Bone marrow (tissue), 2 donors: Measurements from ENCODE around the gene ANKS6.

Source experiments
- DNase-seq, 2 donors: peaks; one replicate each; lab custom pipeline; 2025; lab: John Stamatoyannopoulos, UW

The ANKS6 gene

GRCh38 chr9:98772364-98773155 lies 23.8 kb downstream of the ANKS6 start:
- DNase-seq: no peak

- no peak for DNase-seq
Measured at GRCh38 chr9:98771209-98771874, 25.0 kb downstream of the ANKS6 start.

GRCh38 chr9:98770717-98771116 lies 25.6 kb downstream of the ANKS6 start:
- no peak for DNase-seq

GRCh38 chr9:98768344-98768743 lies 28.0 kb downstream of the ANKS6 start:
- DNase-seq: no peak

- DNase-seq: no peak
Measured at GRCh38 chr9:98767915-98768314, 28.4 kb downstream of the ANKS6 start.

GRCh38 chr9:98767196-98767595 lies 29.2 kb downstream of the ANKS6 start:
- DNase-seq: no peak

- DNase-seq: no peak
Measured at GRCh38 chr9:98766586-98766985, 29.8 kb downstream of the ANKS6 start.

- no peak for DNase-seq
Measured at GRCh38 chr9:98765256-98765655, 31.1 kb downstream of the ANKS6 start.

- no peak for DNase-seq
Measured at GRCh38 chr9:98763986-98764745, 32.2 kb downstream of the ANKS6 start.

- DNase-seq: no peak
Measured at GRCh38 chr9:98760231-98760630, 36.1 kb downstream of the ANKS6 start.

GRCh38 chr9:98755006-98755618 lies 41.2 kb downstream of the ANKS6 start:
- DNase-seq: no peak

GRCh38 chr9:98751210-98751609 lies 45.1 kb downstream of the ANKS6 start:
- DNase-seq: no peak

GRCh38 chr9:98750364-98751060 lies 45.8 kb downstream of the ANKS6 start:
- no peak for DNase-seq

GRCh38 chr9:98747476-98747875 lies 48.9 kb downstream of the ANKS6 start:
- no peak for DNase-seq

GRCh38 chr9:98745470-98745869 lies 50.9 kb downstream of the ANKS6 start:
- DNase-seq: no peak

GRCh38 chr9:98743818-98744611 lies 52.3 kb downstream of the ANKS6 start:
- no peak for DNase-seq

GRCh38 chr9:98743329-98743728 lies 53.0 kb downstream of the ANKS6 start:
- DNase-seq: no peak

- no peak for DNase-seq
Measured at GRCh38 chr9:98742325-98743280, 53.8 kb downstream of the ANKS6 start.

GRCh38 chr9:98740226-98740881 lies 56.0 kb downstream of the ANKS6 start:
- DNase-seq: no peak
